Measurements from ENCODE around the gene CIITA. TPM values are rescaled to one million over a fixed set of nuclear protein-coding genes. Genes with fewer than 3 reads are reported as not detected.

Gene CIITA
- total RNA-seq, 1 experiment from 2014 or later: not detected

- DNase-seq (ENCODE audit: extremely low read depth, low read depth): no peak
Measured at GRCh38 chr16:10879681-10880589, 2.9 kb downstream of the CIITA start.

- DNase-seq (ENCODE audit: extremely low read depth, low read depth): no peak
Measured at GRCh38 chr16:10880594-10881452, 3.8 kb downstream of the CIITA start.

GRCh38 chr16:10881479-10882030, 4.6 kb downstream of the CIITA start:
- DNase-seq (ENCODE audit: extremely low read depth, low read depth): no peak

- DNase-seq (ENCODE audit: extremely low read depth, low read depth): no peak
Measured at GRCh38 chr16:10883004-10883403, 6.0 kb downstream of the CIITA start.

GRCh38 chr16:10885246-10885645, 8.2 kb downstream of the CIITA start:
- no peak for DNase-seq (ENCODE audit: extremely low read depth, low read depth)

GRCh38 chr16:10888320-10888937, 11.4 kb downstream of the CIITA start:
- no peak for DNase-seq (ENCODE audit: extremely low read depth, low read depth)

- no peak for DNase-seq (ENCODE audit: extremely low read depth, low read depth)
Measured at GRCh38 chr16:10889855-10890254, 12.9 kb downstream of the CIITA start.

- no peak for DNase-seq (ENCODE audit: extremely low read depth, low read depth)
Measured at GRCh38 chr16:10892782-10893318, 15.8 kb downstream of the CIITA start.

GRCh38 chr16:10895053-10895946, 18.3 kb downstream of the CIITA start:
- DNase-seq (ENCODE audit: extremely low read depth, low read depth): peak; percentile 44

- no peak for DNase-seq (ENCODE audit: extremely low read depth, low read depth)
Measured at GRCh38 chr16:10896165-10896564, 19.2 kb downstream of the CIITA start.

GRCh38 chr16:10896723-10897122, 19.7 kb downstream of the CIITA start:
- DNase-seq (ENCODE audit: extremely low read depth, low read depth): no peak

GRCh38 chr16:10897134-10897533, 20.1 kb downstream of the CIITA start:
- DNase-seq (ENCODE audit: extremely low read depth, low read depth): no peak

- DNase-seq (ENCODE audit: extremely low read depth, low read depth): no peak
Measured at GRCh38 chr16:10902999-10903398, 26.0 kb downstream of the CIITA start.

- no peak for DNase-seq (ENCODE audit: extremely low read depth, low read depth)
Measured at GRCh38 chr16:10906482-10906881, 29.5 kb downstream of the CIITA start.

- DNase-seq (ENCODE audit: extremely low read depth, low read depth): no peak
Measured at GRCh38 chr16:10906914-10907756, 30.1 kb downstream of the CIITA start.

GRCh38 chr16:10907757-10908045, 30.7 kb downstream of the CIITA start:
- DNase-seq (ENCODE audit: extremely low read depth, low read depth): no peak

- no peak for DNase-seq (ENCODE audit: extremely low read depth, low read depth)
Measured at GRCh38 chr16:10911267-10911666, 34.3 kb downstream of the CIITA start.

- no peak for DNase-seq (ENCODE audit: extremely low read depth, low read depth)
Measured at GRCh38 chr16:10916534-10916933, 39.5 kb downstream of the CIITA start.
